ENCODE results near the gene CLCN1.

DNA sequence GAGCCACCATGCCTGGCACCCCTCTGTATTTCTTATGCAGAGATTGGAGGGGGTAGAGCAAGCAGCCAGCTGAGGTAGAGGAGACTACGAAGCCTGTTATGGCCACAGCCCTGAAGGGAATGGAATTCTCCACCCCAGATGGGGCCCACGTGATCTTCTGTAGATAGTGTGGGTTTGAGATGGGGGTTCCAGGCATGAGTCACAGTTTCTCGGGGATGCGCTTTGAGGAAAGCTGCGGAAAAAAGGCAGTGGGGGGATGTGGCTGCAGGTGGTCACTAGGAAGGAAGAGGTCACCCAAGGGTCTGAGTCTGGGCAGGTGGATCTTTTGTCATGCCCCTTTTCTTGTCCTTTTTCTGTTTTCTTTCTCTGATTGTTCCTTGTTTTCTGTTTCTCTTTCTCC lies 35.1 kb downstream of the CLCN1 start:
- TF ChIP-seq CTCF (IDR thresholded peaks at IDR 0.05): no peak
- TF ChIP-seq SREBF2 (IDR thresholded peaks at IDR 0.05): no peak
- TF ChIP-seq ZFP36 (IDR thresholded peaks at IDR 0.05; ENCODE audit: borderline replicate concordance, partially characterized antibody): no peak
- no peak for TF ChIP-seq SMC3 (IDR thresholded peaks at IDR 0.05)
- no peak for TF ChIP-seq EP300 (IDR thresholded peaks at IDR 0.05)
- no peak for TF ChIP-seq POLR2A (IDR thresholded peaks at IDR 0.05; ENCODE audit: low read length)
- TF ChIP-seq HDAC2 (IDR thresholded peaks at IDR 0.05): no peak
- TF ChIP-seq BHLHE40 (IDR thresholded peaks at IDR 0.05; ENCODE audit: low read depth, low read length): no peak
- TF ChIP-seq ZNF302 (CRISPR knock-in tag; IDR thresholded peaks at IDR 0.05): no peak
- TF ChIP-seq ZSCAN20 (CRISPR knock-in tag; IDR thresholded peaks at IDR 0.05): no peak
- TF ChIP-seq CHD2 (IDR thresholded peaks at IDR 0.05; ENCODE audit: low read length, partially characterized antibody): no peak
- no peak for TF ChIP-seq ESRRA (IDR thresholded peaks at IDR 0.05; ENCODE audit: borderline replicate concordance, low read length)
- TF ChIP-seq, protein P1, sequence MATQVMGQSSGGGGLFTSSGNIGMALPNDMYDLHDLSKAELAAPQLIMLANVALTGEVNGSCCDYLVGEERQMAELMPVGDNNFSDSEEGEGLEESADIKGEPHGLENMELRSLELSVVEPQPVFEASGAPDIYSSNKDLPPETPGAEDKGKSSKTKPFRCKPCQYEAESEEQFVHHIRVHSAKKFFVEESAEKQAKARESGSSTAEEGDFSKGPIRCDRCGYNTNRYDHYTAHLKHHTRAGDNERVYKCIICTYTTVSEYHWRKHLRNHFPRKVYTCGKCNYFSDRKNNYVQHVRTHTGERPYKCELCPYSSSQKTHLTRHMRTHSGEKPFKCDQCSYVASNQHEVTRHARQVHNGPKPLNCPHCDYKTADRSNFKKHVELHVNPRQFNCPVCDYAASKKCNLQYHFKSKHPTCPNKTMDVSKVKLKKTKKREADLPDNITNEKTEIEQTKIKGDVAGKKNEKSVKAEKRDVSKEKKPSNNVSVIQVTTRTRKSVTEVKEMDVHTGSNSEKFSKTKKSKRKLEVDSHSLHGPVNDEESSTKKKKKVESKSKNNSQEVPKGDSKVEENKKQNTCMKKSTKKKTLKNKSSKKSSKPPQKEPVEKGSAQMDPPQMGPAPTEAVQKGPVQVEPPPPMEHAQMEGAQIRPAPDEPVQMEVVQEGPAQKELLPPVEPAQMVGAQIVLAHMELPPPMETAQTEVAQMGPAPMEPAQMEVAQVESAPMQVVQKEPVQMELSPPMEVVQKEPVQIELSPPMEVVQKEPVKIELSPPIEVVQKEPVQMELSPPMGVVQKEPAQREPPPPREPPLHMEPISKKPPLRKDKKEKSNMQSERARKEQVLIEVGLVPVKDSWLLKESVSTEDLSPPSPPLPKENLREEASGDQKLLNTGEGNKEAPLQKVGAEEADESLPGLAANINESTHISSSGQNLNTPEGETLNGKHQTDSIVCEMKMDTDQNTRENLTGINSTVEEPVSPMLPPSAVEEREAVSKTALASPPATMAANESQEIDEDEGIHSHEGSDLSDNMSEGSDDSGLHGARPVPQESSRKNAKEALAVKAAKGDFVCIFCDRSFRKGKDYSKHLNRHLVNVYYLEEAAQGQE (IDR thresholded peaks at IDR 0.05): no peak
- TF ChIP-seq EHMT2 (IDR thresholded peaks at IDR 0.05; ENCODE audit: low read depth): no peak
